ENCODE results near the gene RNPEP. TPM values are rescaled to one million over a fixed set of nuclear protein-coding genes. Genes with fewer than 3 reads are reported as not detected.

RNPEP gene
- polyA plus RNA-seq, 1 of the 3 experiments (the other 2 are of a cell fraction), result 46.7 TPM

GRCh38 chr1:202045705-202046104 lies 63.3 kb downstream of the RNPEP start (continued):
- TF ChIP-seq SIN3A (IDR thresholded peaks at IDR 0.05; ENCODE audit: borderline replicate concordance, low read depth, low read length), result no peak

DNA sequence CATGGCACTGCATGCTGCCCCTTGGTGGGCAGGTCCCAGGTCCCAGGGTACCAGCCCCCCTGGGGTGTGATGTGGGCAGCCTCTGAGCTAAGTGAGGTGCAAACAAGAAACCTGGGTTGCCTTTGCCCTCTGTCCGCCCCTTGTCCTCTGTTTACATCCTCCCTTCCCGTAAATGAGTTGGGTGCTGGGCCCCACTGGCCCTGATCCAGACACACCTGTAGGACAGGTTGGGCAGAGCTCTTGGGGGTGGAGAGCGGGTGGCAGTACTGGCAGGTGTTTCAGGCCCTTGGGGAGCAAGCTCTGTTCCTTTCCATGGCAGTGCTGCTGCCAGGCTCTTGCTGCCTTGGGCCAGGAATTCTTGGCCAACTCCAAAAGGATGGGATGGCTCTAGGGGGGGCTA lies 63.8 kb downstream of the RNPEP start:
- no peak overlapping the region for H3K27ac ChIP-seq (ENCODE audit: low read depth in 2 of 2, low read length in 1 of 2)
- ChIA-PET CTCF (interaction anchor here (1.2 kb wide), 1 partner anchor 73 kb away, joined by 3 read pairs; no protein-coding TSS in a partner anchor), POLR2A (no interaction called here)
- H3K4me3 ChIP-seq (ENCODE audit: low read depth in 2 of 2, low read length in 1 of 2), result no peak overlapping the region
- TF ChIP-seq EZH2phosphoT487 (IDR thresholded peaks at IDR 0.05; ENCODE audit: borderline replicate concordance, low read depth), result no peak
- no peak for TF ChIP-seq YY1 (IDR thresholded peaks at IDR 0.05; ENCODE audit: low read depth)
- no peak for TF ChIP-seq ZBTB33 (IDR thresholded peaks at IDR 0.05; ENCODE audit: borderline replicate concordance, low read depth)
- TF ChIP-seq TAF1 (IDR thresholded peaks at IDR 0.05; ENCODE audit: borderline replicate concordance, low read depth, low read length), result no peak
- TF ChIP-seq CHD2 (IDR thresholded peaks at IDR 0.05; ENCODE audit: low read length, partially characterized antibody), result no peak
- TF ChIP-seq NRF1 (IDR thresholded peaks at IDR 0.05; ENCODE audit: low read depth, low read length), result no peak
- TF ChIP-seq TEAD4 (IDR thresholded peaks at IDR 0.05; ENCODE audit: borderline replicate concordance, insufficient read depth), result no peak
- TF ChIP-seq EP300 (IDR thresholded peaks at IDR 0.05; ENCODE audit: borderline replicate concordance in 1 of 2, low read depth in 1 of 2, low read length in 1 of 2), result no peak
- TF ChIP-seq ELF1 (IDR thresholded peaks at IDR 0.05), result no peak
- no peak for TF ChIP-seq CTCF (IDR thresholded peaks at IDR 0.05)
- H3K4me2 ChIP-seq, result no peak overlapping the region
- 100% methylated on average over 1 of the region's 3 CpGs for WGBS (ENCODE audit: low lambda C conversion rate)
- no peak overlapping the region for H3K9ac ChIP-seq
- H3K9me3 ChIP-seq, result no peaks in the 10 kb centered on the region
- H3K27me3 ChIP-seq (ENCODE audit: insufficient read depth), result no peaks in the 10 kb centered on the region
- peaks cover 4% of the 10 kb centered on the region for H3F3A ChIP-seq (replicated peaks; ENCODE audit: insufficient read depth)
- H3K9me2 ChIP-seq, result no peaks in the 10 kb centered on the region
- DNase-seq, result no peak
- H2AFZ ChIP-seq (ENCODE audit: low read depth), result no peak overlapping the region
- no peaks in the 10 kb centered on the region for H4K20me1 ChIP-seq (ENCODE audit: insufficient read depth)
- H3K36me3 ChIP-seq (replicated peaks in 1 of 2; ENCODE audit: control insufficient read depth in 1 of 2, insufficient read depth in 2 of 2, low read length in 1 of 2), result no peaks in the 10 kb centered on the region
- no peaks in the 10 kb centered on the region for H3K4me1 ChIP-seq (ENCODE audit: control insufficient read depth in 1 of 2, insufficient read depth in 2 of 2, low read depth in 1 of 2, low read length in 1 of 2)
- H3K79me2 ChIP-seq (ENCODE audit: insufficient read depth), result no peaks in the 10 kb centered on the region

Data from SK-N-SH (cell line).